SK-N-SH (cell line): ENCODE measurements around the gene SMPD3.

Experiments
- CTCF ChIP-seq: fragments of 200-600 bp; sonication (generic); IDR thresholded peaks from 2 replicates; pipeline ENCODE4 v1.6.1; 2017; ENCODE audit warnings: antibody characterized with exemption, mild to moderate bottlenecking, moderate library complexity
- FOXM1 ChIP-seq: IDR thresholded peaks from 2 replicates; pipeline ENCODE4 v1.4.0; 2012; ENCODE audit warnings: low read depth, mild to moderate bottlenecking
- POLR2AphosphoS5 ChIP-seq: IDR thresholded peaks from 2 replicates; pipeline ENCODE4 v1.6.1; 2012; ENCODE audit warnings: low read depth, low read length
- RXRA ChIP-seq: IDR thresholded peaks from 2 replicates; pipeline ENCODE4 v1.4.0; 2012; ENCODE audit warnings: low read depth, mild to moderate bottlenecking, borderline replicate concordance

GRCh38 chr16:68367030-68367429 is 81.3 kb downstream of the SMPD3 start:
- TF ChIP-seq RXRA, result no peak
- no peak for TF ChIP-seq POLR2AphosphoS5
- no peak for TF ChIP-seq FOXM1
- TF ChIP-seq CTCF, result peak; percentile 54
